ENCODE results near the gene BAD.

Gene BAD

GRCh38 chr11:64243236-64243854, 41.1 kb downstream of the BAD start:
- no peaks in the 10 kb centered on the region for H3K36me3 Mint-ChIP-seq
- H3K4me1 Mint-ChIP-seq (ENCODE audit: low read depth): peaks cover 30% of the 10 kb centered on the region
- H3K27ac Mint-ChIP-seq: peak overlapping the region; percentile 54
- H3K27me3 Mint-ChIP-seq: no peaks in the 10 kb centered on the region
- H3K9me3 Mint-ChIP-seq (ENCODE audit: low read depth): no peaks in the 10 kb centered on the region
- peak overlapping the region; percentile 77 for H3K4me3 Mint-ChIP-seq

- H3K27me3 Mint-ChIP-seq: no peaks in the 10 kb centered on the region
- peak overlapping the region; percentile 92 for H3K4me3 Mint-ChIP-seq
- peak overlapping the region; percentile 97 for H3K27ac Mint-ChIP-seq
- H3K4me1 Mint-ChIP-seq (ENCODE audit: low read depth): peaks cover 27% of the 10 kb centered on the region
- no peaks in the 10 kb centered on the region for H3K36me3 Mint-ChIP-seq
- H3K9me3 Mint-ChIP-seq (ENCODE audit: low read depth): no peaks in the 10 kb centered on the region
These were observed 42.7 kb downstream of the BAD start for GRCh38 chr11:64241491-64242374.

GRCh38 chr11:64241241-64241490, 43.3 kb downstream of the BAD start:
- no peaks in the 10 kb centered on the region for H3K9me3 Mint-ChIP-seq (ENCODE audit: low read depth)
- peaks cover 27% of the 10 kb centered on the region for H3K4me1 Mint-ChIP-seq (ENCODE audit: low read depth)
- no peaks in the 10 kb centered on the region for H3K27me3 Mint-ChIP-seq
- H3K4me3 Mint-ChIP-seq: peak overlapping the region; percentile 92
- peak overlapping the region; percentile 97 for H3K27ac Mint-ChIP-seq
- no peaks in the 10 kb centered on the region for H3K36me3 Mint-ChIP-seq

- H3K36me3 Mint-ChIP-seq: no peaks in the 10 kb centered on the region
- H3K9me3 Mint-ChIP-seq (ENCODE audit: low read depth): no peaks in the 10 kb centered on the region
- no peaks in the 10 kb centered on the region for H3K27me3 Mint-ChIP-seq
- H3K27ac Mint-ChIP-seq: peak within 1 kb of the TSS; percentile 97
- H3K4me3 Mint-ChIP-seq: peak within 1 kb of the TSS; percentile 92
- peaks cover 27% of the 10 kb centered on the region for H3K4me1 Mint-ChIP-seq (ENCODE audit: low read depth)
These were observed 43.8 kb downstream of the BAD start, which contains the start of gene FKBP2 for GRCh38 chr11:64240435-64241240. Gene FKBP2 (plus strand): TSS chr11:64241095. CDS start chr11:64242388, 1,293 bp downstream.

GRCh38 chr11:64239662-64240434, 44.6 kb downstream of the BAD start:
- H3K36me3 Mint-ChIP-seq: no peaks in the 10 kb centered on the region
- H3K27me3 Mint-ChIP-seq: no peaks in the 10 kb centered on the region
- H3K4me1 Mint-ChIP-seq (ENCODE audit: low read depth): peaks cover 33% of the 10 kb centered on the region
- H3K27ac Mint-ChIP-seq: peak overlapping the region; percentile 97
- peak overlapping the region; percentile 92 for H3K4me3 Mint-ChIP-seq
- H3K9me3 Mint-ChIP-seq (ENCODE audit: low read depth): no peaks in the 10 kb centered on the region

- H3K4me1 Mint-ChIP-seq (ENCODE audit: low read depth): peaks cover 33% of the 10 kb centered on the region
- peak overlapping the region; percentile 27 for H3K4me3 Mint-ChIP-seq
- no peaks in the 10 kb centered on the region for H3K9me3 Mint-ChIP-seq (ENCODE audit: low read depth)
- H3K27me3 Mint-ChIP-seq: no peaks in the 10 kb centered on the region
- peak overlapping the region; percentile 34 for H3K27ac Mint-ChIP-seq
- no peaks in the 10 kb centered on the region for H3K36me3 Mint-ChIP-seq
These were observed 45.5 kb downstream of the BAD start for GRCh38 chr11:64238999-64239398.

- Mint-ChIP-seq H3K36me3 (no peaks in the 10 kb centered on the region), H3K27ac (peak overlapping the region; percentile 34), H3K9me3 (ENCODE audit: low read depth) (no peaks in the 10 kb centered on the region), H3K4me3 (no peak overlapping the region), H3K27me3 (no peaks in the 10 kb centered on the region), H3K4me1 (ENCODE audit: low read depth) (peaks cover 31% of the 10 kb centered on the region)
These were observed 46.4 kb downstream of the BAD start for GRCh38 chr11:64238076-64238475.

- H3K4me1 Mint-ChIP-seq (ENCODE audit: low read depth): peaks cover 29% of the 10 kb centered on the region
- no peak overlapping the region for H3K27ac Mint-ChIP-seq
- H3K27me3 Mint-ChIP-seq: no peaks in the 10 kb centered on the region
These were observed 46.9 kb downstream of the BAD start for GRCh38 chr11:64237484-64237951.

GRCh38 chr11:64235437-64236161, 48.9 kb downstream of the BAD start:
- Mint-ChIP-seq H3K27me3 (no peaks in the 10 kb centered on the region), H3K27ac (peak overlapping the region; percentile 84), H3K4me1 (ENCODE audit: low read depth) (peaks cover 39% of the 10 kb centered on the region), H3K36me3 (no peaks in the 10 kb centered on the region), H3K9me3 (ENCODE audit: low read depth) (no peaks in the 10 kb centered on the region), H3K4me3 (peak overlapping the region; percentile 87)

More at GRCh38 chr11:64237484-64237951, 46.9 kb downstream of the BAD start:
- Mint-ChIP-seq H3K36me3 (no peaks in the 10 kb centered on the region), H3K4me3 (no peak overlapping the region), H3K9me3 (ENCODE audit: low read depth) (no peaks in the 10 kb centered on the region)

- Mint-ChIP-seq H3K36me3 (no peaks in the 10 kb centered on the region), H3K4me1 (ENCODE audit: low read depth) (peaks cover 35% of the 10 kb centered on the region), H3K27me3 (no peaks in the 10 kb centered on the region), H3K27ac (no peak overlapping the region), H3K9me3 (ENCODE audit: low read depth) (no peaks in the 10 kb centered on the region), H3K4me3 (peak overlapping the region; percentile 87)
These were observed 49.7 kb downstream of the BAD start for GRCh38 chr11:64234647-64235379.

GRCh38 chr11:64233913-64234586, 50.4 kb downstream of the BAD start, which contains the start of gene VEGFB:
Gene VEGFB (plus strand): TSS chr11:64234584. CDS start chr11:64234834, 250 bp downstream.
- H3K9me3 Mint-ChIP-seq (ENCODE audit: low read depth): no peaks in the 10 kb centered on the region
- peak within 1 kb of the TSS; percentile 87 for H3K4me3 Mint-ChIP-seq
- H3K36me3 Mint-ChIP-seq: no peaks in the 10 kb centered on the region
- H3K27ac Mint-ChIP-seq: peak within 1 kb of the TSS; percentile 84
- peaks cover 38% of the 10 kb centered on the region for H3K4me1 Mint-ChIP-seq (ENCODE audit: low read depth)
- no peaks in the 10 kb centered on the region for H3K27me3 Mint-ChIP-seq

- Mint-ChIP-seq H3K4me1 (ENCODE audit: low read depth) (peaks cover 37% of the 10 kb centered on the region), H3K9me3 (ENCODE audit: low read depth) (no peaks in the 10 kb centered on the region), H3K27me3 (no peaks in the 10 kb centered on the region), H3K27ac (peak overlapping the region; percentile 54), H3K36me3 (no peaks in the 10 kb centered on the region), H3K4me3 (peak overlapping the region; percentile 76)
These were observed 51.5 kb downstream of the BAD start for GRCh38 chr11:64232967-64233315.
